Measurements from ENCODE around the gene SUGCT.
"Not testable (repeated sequence)": the region's sequence is repeated elsewhere in the genome, so short reads cannot be mapped to it uniquely, and the experiment has no call there.

The SUGCT gene

DNA sequence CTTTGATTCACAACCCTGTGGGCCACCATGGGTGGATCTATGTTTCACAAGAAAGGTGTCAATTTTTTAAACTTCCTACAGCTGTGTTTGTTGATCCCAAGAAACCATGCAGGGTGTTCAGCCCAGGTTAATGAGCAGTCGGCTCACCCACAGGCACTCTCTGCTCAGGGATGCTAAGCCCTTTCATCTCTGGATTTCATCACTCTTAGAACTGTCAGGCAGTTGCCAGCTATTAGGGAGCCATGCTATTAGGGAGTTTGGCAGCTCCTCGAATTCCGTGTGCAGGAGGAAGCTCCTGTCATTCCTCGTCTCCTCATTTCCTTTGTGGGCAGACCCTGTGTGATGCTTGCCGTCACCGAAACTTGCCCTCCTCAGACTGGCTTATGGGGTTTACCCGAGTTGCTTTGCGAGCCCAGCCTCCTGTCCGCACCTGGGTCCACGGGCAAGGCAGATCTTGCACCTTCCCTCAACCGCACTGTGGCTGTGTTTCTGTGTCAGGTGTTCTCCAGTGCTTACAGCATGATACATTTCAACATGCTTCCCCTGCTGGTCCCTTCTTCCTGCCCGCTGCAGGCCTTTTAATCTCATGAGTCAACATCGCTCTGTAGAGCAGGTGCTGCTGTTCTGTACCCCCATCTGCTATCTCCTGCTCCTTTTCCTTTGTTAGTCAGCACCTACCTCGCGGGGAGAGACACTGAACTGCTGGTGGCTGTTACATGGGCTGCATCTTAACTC, 509.8 kb downstream of the SUGCT start:
- TF ChIP-seq CTCF (IDR thresholded peaks at IDR 0.05; ENCODE audit: low read depth, low read length), result no peak
- DNase-seq (ENCODE audit: extremely low read depth, low read depth), result no peak

- no peak for TF ChIP-seq CTCF (IDR thresholded peaks at IDR 0.05; ENCODE audit: low read depth, low read length)
- DNase-seq (ENCODE audit: extremely low read depth, low read depth), result no peak
Observed at GRCh38 chr7:40645197-40645596, 510.4 kb downstream of the SUGCT start.

DNA sequence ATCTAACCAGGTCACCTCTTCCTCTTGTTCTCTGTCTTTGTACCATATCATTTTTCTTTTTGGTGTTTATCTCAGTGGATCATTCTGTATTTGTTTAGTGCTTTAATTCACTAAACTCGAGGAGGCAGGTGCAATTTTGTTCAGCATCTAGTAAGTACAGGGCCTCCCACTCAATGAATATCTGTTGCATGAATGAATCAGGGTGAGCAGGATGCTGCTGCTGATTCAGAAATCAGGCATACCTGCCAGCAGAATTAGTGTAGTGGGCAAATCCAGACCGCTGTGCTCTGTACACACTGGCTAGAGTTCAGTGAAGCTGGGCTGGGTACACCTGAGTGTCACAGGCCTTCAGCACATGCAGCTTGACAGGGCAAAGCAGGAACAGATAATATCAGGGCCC, 511.9 kb downstream of the SUGCT start:
- no peak for TF ChIP-seq CTCF (IDR thresholded peaks at IDR 0.05; ENCODE audit: low read depth, low read length)
- DNase-seq (ENCODE audit: extremely low read depth, low read depth), result no peak

DNA sequence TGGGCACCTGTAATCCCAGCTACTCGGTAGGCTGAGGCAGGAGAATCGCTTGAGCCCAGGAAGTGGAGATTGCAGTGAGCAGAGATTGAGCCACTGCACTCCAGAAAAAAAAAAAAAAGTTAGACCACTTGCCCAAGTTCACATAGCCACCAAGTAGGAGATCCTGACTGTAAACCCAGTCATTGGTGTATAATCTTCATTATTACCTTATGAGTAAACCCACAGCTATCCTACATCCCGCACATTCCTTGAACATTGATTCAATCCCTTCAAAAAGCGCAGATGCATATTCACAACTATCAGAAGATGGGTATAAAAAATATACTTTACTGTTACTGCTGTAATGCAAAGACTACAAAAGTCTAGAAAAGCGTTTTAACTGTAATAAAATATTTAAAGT, 512.9 kb downstream of the SUGCT start:
- no peak for DNase-seq (ENCODE audit: extremely low read depth, low read depth)
- no peak for TF ChIP-seq CTCF (IDR thresholded peaks at IDR 0.05; ENCODE audit: low read depth, low read length)

- DNase-seq (ENCODE audit: extremely low read depth, low read depth), result no peak
- no peak for TF ChIP-seq CTCF (IDR thresholded peaks at IDR 0.05; ENCODE audit: low read depth, low read length)
Observed at GRCh38 chr7:40649247-40649646, 514.4 kb downstream of the SUGCT start.

GRCh38 chr7:40650903-40651302, 516.1 kb downstream of the SUGCT start:
- not testable (repeated sequence) for DNase-seq (ENCODE audit: extremely low read depth, low read depth)

DNA sequence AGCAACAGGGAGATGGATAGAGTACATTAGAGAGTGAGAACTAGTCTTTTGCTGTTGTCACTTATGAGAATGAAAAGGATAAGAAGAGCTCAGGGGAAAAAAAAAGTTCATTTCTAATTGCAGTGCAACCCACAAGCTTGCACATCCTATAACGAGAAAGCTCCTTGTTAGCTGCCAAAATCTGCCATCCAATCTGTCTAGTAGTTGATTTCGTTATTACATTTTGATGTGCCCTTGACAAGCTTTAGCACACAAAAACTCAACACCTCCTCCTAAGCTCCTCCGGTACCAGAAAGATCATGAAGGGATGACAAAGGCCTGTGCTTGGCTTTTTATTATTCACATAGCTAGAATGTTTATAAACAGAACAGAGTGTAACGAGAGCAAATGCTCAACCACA, 519.4 kb downstream of the SUGCT start:
- no peak for DNase-seq (ENCODE audit: extremely low read depth, low read depth)
- TF ChIP-seq CTCF (IDR thresholded peaks at IDR 0.05; ENCODE audit: low read depth, low read length), result no peak

GRCh38 chr7:40655426-40655825, 520.6 kb downstream of the SUGCT start:
- no peak for TF ChIP-seq CTCF (IDR thresholded peaks at IDR 0.05; ENCODE audit: low read depth, low read length)
- no peak for DNase-seq (ENCODE audit: extremely low read depth, low read depth)
